ENCODE data around the gene PPP1R14C. TPM values are rescaled to one million over a fixed set of nuclear protein-coding genes. Genes with fewer than 3 reads are reported as not detected.

Gene PPP1R14C
- total and polyA plus RNA-seq, 10 of the 15 experiments (the other 5 are each of a cell fraction or from before 2014, with no cell fraction given), result 0.07 to 1.6 (median 0.13) TPM; not detected in 4

DNA sequence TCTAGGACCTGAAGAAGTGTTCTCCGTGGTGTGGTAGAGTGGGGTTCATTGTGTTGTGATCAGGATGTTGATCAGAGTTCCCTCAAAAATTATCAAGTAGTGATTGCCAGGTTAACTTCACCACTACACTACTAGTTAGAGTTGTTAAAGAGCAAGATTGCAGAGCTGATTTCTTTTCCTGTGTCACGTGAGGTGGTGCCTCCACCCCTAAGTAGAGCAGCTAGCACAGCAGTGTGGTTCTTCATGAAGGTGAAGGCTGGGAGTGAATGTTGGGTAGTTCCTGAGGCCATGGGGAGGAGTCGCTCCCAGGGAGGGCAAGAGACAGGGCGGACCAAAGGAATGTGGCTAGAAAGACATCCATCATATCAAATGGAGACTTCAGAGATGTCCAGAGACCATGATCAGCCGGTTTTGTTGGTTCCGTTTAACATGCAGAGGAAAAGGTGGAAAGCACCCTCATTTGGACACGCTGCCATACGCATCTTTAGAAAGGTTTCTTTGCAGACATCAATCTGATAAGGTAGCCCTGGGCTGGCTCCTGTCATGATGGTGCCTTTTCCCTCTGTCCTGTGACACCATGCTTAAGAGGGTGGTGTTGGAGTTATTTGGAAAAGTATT, 146.7 kb downstream of the PPP1R14C start:
- Histone ChIP-seq H4K20me1 (ENCODE audit: control insufficient read depth, insufficient read depth) (no peaks in the 10 kb centered on the region), H3K4me3 (no peak overlapping the region), H2AFZ (ENCODE audit: control insufficient read depth, low read depth, low read length) (no peak overlapping the region), H3K9me3 (replicated peaks; ENCODE audit: control insufficient read depth, insufficient read depth, low read length) (no peaks in the 10 kb centered on the region), H3K79me2 (ENCODE audit: control insufficient read depth, insufficient read depth, low read length) (no peaks in the 10 kb centered on the region), H3K9ac (ENCODE audit: control insufficient read depth, insufficient read depth, low read length) (no peak overlapping the region), H3K27me3 (replicated peaks in 1 of 2; ENCODE audit: control insufficient read depth in 2 of 2, insufficient read depth in 2 of 2, low read length in 1 of 2) (peaks cover 1 to 5% of the 10 kb centered on the region in 2 experiments; a peak in 2 of 4 replicates), H3K4me1 (ENCODE audit: control insufficient read depth, insufficient read depth, low read length) (no peaks in the 10 kb centered on the region), H3K4me2 (ENCODE audit: control insufficient read depth, insufficient read depth) (no peak overlapping the region), H3K36me3 (ENCODE audit: control insufficient read depth in 2 of 2, insufficient read depth in 2 of 2, low read length in 1 of 2) (no peaks in the 10 kb centered on the region), H3K27ac (ENCODE audit: control insufficient read depth, insufficient read depth) (no peak overlapping the region)
- FAIRE-seq (no peak), ATAC-seq (no peak), DNase-seq (ENCODE audit: low read depth, low spot score) (no peak)
- TF ChIP-seq, protein P1, sequence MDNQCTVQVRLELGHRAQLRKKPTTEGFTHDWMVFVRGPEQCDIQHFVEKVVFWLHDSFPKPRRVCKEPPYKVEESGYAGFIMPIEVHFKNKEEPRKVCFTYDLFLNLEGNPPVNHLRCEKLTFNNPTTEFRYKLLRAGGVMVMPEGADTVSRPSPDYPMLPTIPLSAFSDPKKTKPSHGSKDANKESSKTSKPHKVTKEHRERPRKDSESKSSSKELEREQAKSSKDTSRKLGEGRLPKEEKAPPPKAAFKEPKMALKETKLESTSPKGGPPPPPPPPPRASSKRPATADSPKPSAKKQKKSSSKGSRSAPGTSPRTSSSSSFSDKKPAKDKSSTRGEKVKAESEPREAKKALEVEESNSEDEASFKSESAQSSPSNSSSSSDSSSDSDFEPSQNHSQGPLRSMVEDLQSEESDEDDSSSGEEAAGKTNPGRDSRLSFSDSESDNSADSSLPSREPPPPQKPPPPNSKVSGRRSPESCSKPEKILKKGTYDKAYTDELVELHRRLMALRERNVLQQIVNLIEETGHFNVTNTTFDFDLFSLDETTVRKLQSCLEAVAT (IDR thresholded peaks at IDR 0.05), result no peak
- TF ChIP-seq NR2C1 (IDR thresholded peaks at IDR 0.05) (no peak), POLR2A (IDR thresholded peaks at IDR 0.05; ENCODE audit: low read depth, low read length) (no peak), BRCA1 (IDR thresholded peaks at IDR 0.05; ENCODE audit: low read depth, low read length) (no peak), SMAD5 (IDR thresholded peaks at IDR 0.05; ENCODE audit: low read depth) (no peak)
- ChIA-PET RAD21 (ENCODE audit: unreplicated experiment) (no interaction called here), SMC1A (ENCODE audit: uncharacterized antibody, unreplicated experiment) (interaction anchor here (1.1 kb wide), 1 partner anchor 28 kb away, joined by 3 read pairs; no protein-coding TSS in a partner anchor), POLR2A (no interaction called here), CTCF (no interaction called here)
- 26% methylated on average over 8 of the region's 8 CpGs for WGBS (ENCODE audit: insufficient coverage, insufficient replicate concordance, low lambda C conversion rate, missing lambda C conversion rate)
- in situ Hi-C loops (cut with MboI), result no loop called here
- intact Hi-C loops (cut with micrococcal nuclease; ENCODE audit: unreplicated experiment), result no loop called here
- BruUV-seq (replicated peaks), result no TSS peak

DNA sequence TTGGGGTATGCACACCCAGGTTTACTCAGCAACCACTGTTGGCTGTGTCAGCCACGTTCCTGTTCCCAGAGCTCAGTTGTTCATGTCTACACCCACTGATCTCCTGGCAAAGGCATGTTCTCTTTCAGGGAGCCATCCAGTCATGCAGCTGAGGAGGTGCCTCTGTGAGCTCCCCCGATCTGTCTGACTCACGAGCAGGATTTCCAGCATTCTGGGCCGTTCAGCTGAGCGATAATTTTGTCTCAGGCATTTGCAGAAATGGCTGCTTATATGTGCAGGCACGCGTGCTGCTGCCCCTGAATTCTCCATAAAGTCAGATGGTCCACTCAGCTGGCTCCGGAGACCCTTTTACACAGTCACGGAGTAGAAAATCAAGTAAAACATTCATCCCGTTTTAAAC, 147.6 kb downstream of the PPP1R14C start:
- Histone ChIP-seq H3K4me2 (ENCODE audit: control insufficient read depth, insufficient read depth) (no peak overlapping the region), H3K4me1 (ENCODE audit: control insufficient read depth, insufficient read depth, low read length) (no peaks in the 10 kb centered on the region), H3K9ac (ENCODE audit: control insufficient read depth, insufficient read depth, low read length) (no peak overlapping the region), H2AFZ (ENCODE audit: control insufficient read depth, low read depth, low read length) (no peak overlapping the region), H3K4me3 (no peak overlapping the region), H3K36me3 (ENCODE audit: control insufficient read depth in 2 of 2, insufficient read depth in 2 of 2, low read length in 1 of 2) (no peaks in the 10 kb centered on the region), H3K79me2 (ENCODE audit: control insufficient read depth, insufficient read depth, low read length) (no peaks in the 10 kb centered on the region), H4K20me1 (ENCODE audit: control insufficient read depth, insufficient read depth) (no peaks in the 10 kb centered on the region), H3K9me3 (replicated peaks; ENCODE audit: control insufficient read depth, insufficient read depth, low read length) (no peaks in the 10 kb centered on the region; the same call in 2 of the 3 replicates), H3K27me3 (replicated peaks in 1 of 2; ENCODE audit: control insufficient read depth in 2 of 2, insufficient read depth in 2 of 2, low read length in 1 of 2) (peaks cover 1 to 5% of the 10 kb centered on the region in 2 experiments; a peak in 2 of 4 replicates), H3K27ac (ENCODE audit: control insufficient read depth, insufficient read depth) (no peak overlapping the region)
- DNase-seq (ENCODE audit: low read depth, low spot score) (no peak), FAIRE-seq (no peak), ATAC-seq (no peak)
- in situ Hi-C loops (cut with MboI), result no loop called here
- intact Hi-C loops (cut with micrococcal nuclease; ENCODE audit: unreplicated experiment), result no loop called here
- ChIA-PET RAD21 (ENCODE audit: unreplicated experiment) (no interaction called here), POLR2A (interaction anchor here (0.6 kb wide), 1 partner anchor 128 kb away, joined by 4 read pairs; no protein-coding TSS in a partner anchor), SMC1A (ENCODE audit: uncharacterized antibody, unreplicated experiment) (no interaction called here), CTCF (no interaction called here)
- 47% methylated on average over 10 of the region's 10 CpGs for WGBS (ENCODE audit: insufficient coverage, insufficient replicate concordance, low lambda C conversion rate, missing lambda C conversion rate)
- no TSS peak for BruUV-seq (replicated peaks)
- no peak for TF ChIP-seq SRF (IDR thresholded peaks at IDR 0.05; ENCODE audit: low read depth in 2 of 2, low read length in 2 of 2)
- TF ChIP-seq SKIL (IDR thresholded peaks at IDR 0.05; ENCODE audit: low read depth, poor library complexity, severe bottlenecking), result no peak
- TF ChIP-seq JUND (IDR thresholded peaks at IDR 0.05; ENCODE audit: low read depth, low read length), result no peak
- no peak for TF ChIP-seq CBX3 (IDR thresholded peaks at IDR 0.05; ENCODE audit: borderline replicate concordance, low read depth)
- TF ChIP-seq, protein P2, sequence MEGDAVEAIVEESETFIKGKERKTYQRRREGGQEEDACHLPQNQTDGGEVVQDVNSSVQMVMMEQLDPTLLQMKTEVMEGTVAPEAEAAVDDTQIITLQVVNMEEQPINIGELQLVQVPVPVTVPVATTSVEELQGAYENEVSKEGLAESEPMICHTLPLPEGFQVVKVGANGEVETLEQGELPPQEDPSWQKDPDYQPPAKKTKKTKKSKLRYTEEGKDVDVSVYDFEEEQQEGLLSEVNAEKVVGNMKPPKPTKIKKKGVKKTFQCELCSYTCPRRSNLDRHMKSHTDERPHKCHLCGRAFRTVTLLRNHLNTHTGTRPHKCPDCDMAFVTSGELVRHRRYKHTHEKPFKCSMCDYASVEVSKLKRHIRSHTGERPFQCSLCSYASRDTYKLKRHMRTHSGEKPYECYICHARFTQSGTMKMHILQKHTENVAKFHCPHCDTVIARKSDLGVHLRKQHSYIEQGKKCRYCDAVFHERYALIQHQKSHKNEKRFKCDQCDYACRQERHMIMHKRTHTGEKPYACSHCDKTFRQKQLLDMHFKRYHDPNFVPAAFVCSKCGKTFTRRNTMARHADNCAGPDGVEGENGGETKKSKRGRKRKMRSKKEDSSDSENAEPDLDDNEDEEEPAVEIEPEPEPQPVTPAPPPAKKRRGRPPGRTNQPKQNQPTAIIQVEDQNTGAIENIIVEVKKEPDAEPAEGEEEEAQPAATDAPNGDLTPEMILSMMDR (IDR thresholded peaks at IDR 0.05 in 2 of 3, conservative IDR thresholded peaks at IDR 0.05 in 1 of 3; ENCODE audit: control insufficient read depth in 2 of 3, extremely low read depth in 1 of 3, insufficient read depth in 1 of 3, low read depth in 3 of 3, low read length in 3 of 3), result no peak
- no peak for TF ChIP-seq NFYA (IDR thresholded peaks at IDR 0.05; ENCODE audit: borderline replicate concordance, low read depth, low read length)
- no peak for TF ChIP-seq JUNB (IDR thresholded peaks at IDR 0.05)

All from GM12878 (cell line).